Suprapubic skin (tissue), 4 donors: Measurements from ENCODE around the gene HDAC7. TPM values are rescaled to one million over a fixed set of nuclear protein-coding genes. Genes with fewer than 3 reads are reported as not detected.

Source experiments
- DNase-seq, 2 donors: peaks; one replicate each; pipeline ENCODE4 v3.0.0-alpha.2; 2019; ENCODE audit warnings: low spot score in 2 of 2
- H3K27ac ChIP-seq: fragments of 200-600 bp; sonication (generic); one replicate; pipeline ENCODE4 v1.5.1; 2019
- H3K27me3 ChIP-seq: fragments of 200-600 bp; sonication (generic); one replicate; pipeline ENCODE4 v1.5.1; 2019
- H3K36me3 ChIP-seq: fragments of 200-600 bp; sonication (generic); one replicate; pipeline ENCODE4 v1.5.1; 2019
- H3K4me1 ChIP-seq: fragments of 200-600 bp; sonication (generic); one replicate; pipeline ENCODE4 v1.5.1; 2019
- H3K4me3 ChIP-seq: fragments of 200-600 bp; sonication (generic); one replicate; pipeline ENCODE4 v1.5.1; 2019; ENCODE audit warnings: mild to moderate bottlenecking
- H3K9me3 ChIP-seq: fragments of 200-600 bp; sonication (generic); one replicate; pipeline ENCODE4 v1.5.1; 2019
- EP300 ChIP-seq: sonication (generic); formaldehyde crosslinking; IDR thresholded peaks from one replicate; pipeline ENCODE4 v1.6.1; 2017; ENCODE audit warnings: antibody characterized with exemption
- POLR2A ChIP-seq, 2 donors: fragments of 450-650 bp; IDR thresholded peaks; one replicate each; pipeline ENCODE4 v1.6.1; 2017; ENCODE audit warnings: antibody characterized with exemption in 2 of 2, mild to moderate bottlenecking in 2 of 2, moderate library complexity in 2 of 2
- POLR2AphosphoS5 ChIP-seq, 3 donors: sonication (generic); formaldehyde crosslinking; IDR thresholded peaks; one replicate each; pipeline ENCODE4 v1.6.1; 2017; ENCODE audit warnings: antibody characterized with exemption in 3 of 3
- WGBS: methylation state at CpG from one replicate; pipeline ENCODE4 v1.1.5; 2018; 5-methylcytosine and 5-hydroxymethylcytosine counted together
- total RNA-seq, 4 donors: library from RNA; depleted of rRNA; stranded (reverse); fragments of >200 nt; gene quantifications; one replicate each; pipeline ENCODE4 v1.1.0, GENCODE V29; 2016
- TF ChIP-seq, protein P1 (sequence below), 2 donors: fragments of 200-600 bp in 1 of 2; fragments of 450-650 bp in 1 of 2; sonication (generic) in 1 of 2; IDR thresholded peaks; one replicate each; pipeline ENCODE4 v1.5.1; 2016 to 2019; ENCODE audit warnings: antibody characterized with exemption in 2 of 2, mild to moderate bottlenecking in 1 of 2, moderate library complexity in 1 of 2

The HDAC7 gene
- total RNA-seq, 4 donors from 2014 or later, result 47.9 to 152 (median 76.2) TPM

DNA sequence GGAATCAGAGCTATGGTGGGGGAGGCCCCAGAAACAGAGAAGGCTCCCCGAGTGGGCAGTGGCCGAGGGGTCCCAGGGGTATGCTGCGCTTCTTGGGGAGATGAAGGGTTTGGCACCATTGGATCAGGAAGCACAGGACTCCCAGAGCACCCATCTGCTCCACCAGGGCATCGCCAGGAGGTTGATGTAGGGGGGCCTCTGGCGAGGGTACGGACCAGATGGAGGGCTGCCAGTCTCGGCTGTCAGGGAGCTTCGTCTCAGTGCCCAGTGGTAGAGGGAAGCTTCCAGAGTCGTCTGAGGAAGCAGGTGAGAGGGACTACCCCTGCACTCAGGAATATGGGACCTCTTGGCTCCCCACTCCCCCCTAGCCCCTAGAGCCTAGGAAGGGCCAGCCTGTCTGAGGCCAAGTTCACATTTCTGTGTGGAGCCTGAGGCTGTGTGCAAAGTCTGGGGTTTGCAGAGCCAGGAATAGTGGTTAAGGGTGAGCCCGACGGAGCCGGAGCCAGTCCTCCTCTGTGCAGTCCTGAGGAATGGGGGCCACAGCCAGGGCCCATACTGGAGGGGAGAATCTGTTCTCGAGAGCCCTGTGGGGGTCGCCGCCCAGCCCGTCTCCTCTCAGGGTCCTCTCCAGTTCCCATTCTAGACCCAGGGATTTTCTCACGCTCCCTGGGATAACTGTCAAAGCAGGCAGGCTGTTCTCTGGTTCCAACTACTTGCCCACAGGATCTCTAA lies 36.5 kb downstream of the HDAC7 start:
- peaks cover 62% of the 10 kb centered on the region for H3K36me3 ChIP-seq
- WGBS, result 52% methylated on average over 7 of the region's 17 CpGs

DNA sequence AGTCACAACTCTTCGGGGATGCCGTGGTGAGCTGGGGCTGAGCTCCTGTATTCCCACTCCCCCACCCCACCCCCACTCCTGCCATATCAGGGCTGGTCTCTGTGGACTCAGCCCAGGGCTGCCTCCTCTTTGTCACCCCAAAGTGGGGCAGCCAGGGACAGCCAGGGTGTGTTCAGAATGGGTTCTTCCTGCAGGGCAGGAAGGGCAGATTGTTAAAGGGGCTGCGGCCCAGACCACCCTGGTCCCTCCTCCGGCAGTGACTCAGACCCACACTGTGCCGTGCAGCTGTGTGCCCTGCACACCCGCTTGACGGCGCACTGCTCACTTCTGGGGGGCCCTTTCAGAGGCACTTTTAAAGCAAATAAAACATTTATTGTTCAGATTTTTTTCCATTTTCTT lies 37.3 kb downstream of the HDAC7 start:
- Histone ChIP-seq H3K27ac (peak overlapping the region; percentile 86), H3K36me3 (peaks cover 54% of the 10 kb centered on the region), H3K4me3 (no peak overlapping the region), H3K9me3 (no peaks in the 10 kb centered on the region), H3K27me3 (no peaks in the 10 kb centered on the region), H3K4me1 (peaks cover 79% of the 10 kb centered on the region)
- DNase-seq, result no peak
- WGBS, result 42% methylated on average over 8 of the region's 8 CpGs
- no peak for TF ChIP-seq EP300
- TF ChIP-seq POLR2AphosphoS5 (IDR thresholded peaks at IDR 0.05), result no peak
- TF ChIP-seq POLR2A (IDR thresholded peaks at IDR 0.05), result no peak
- TF ChIP-seq, protein P1, sequence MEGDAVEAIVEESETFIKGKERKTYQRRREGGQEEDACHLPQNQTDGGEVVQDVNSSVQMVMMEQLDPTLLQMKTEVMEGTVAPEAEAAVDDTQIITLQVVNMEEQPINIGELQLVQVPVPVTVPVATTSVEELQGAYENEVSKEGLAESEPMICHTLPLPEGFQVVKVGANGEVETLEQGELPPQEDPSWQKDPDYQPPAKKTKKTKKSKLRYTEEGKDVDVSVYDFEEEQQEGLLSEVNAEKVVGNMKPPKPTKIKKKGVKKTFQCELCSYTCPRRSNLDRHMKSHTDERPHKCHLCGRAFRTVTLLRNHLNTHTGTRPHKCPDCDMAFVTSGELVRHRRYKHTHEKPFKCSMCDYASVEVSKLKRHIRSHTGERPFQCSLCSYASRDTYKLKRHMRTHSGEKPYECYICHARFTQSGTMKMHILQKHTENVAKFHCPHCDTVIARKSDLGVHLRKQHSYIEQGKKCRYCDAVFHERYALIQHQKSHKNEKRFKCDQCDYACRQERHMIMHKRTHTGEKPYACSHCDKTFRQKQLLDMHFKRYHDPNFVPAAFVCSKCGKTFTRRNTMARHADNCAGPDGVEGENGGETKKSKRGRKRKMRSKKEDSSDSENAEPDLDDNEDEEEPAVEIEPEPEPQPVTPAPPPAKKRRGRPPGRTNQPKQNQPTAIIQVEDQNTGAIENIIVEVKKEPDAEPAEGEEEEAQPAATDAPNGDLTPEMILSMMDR (IDR thresholded peaks at IDR 0.05), result no peak

More for the DNA sequence above, 36.5 kb downstream of the HDAC7 start:
- H3K4me1 ChIP-seq, result peaks cover 70% of the 10 kb centered on the region
- peak overlapping the region; percentile 86 for H3K27ac ChIP-seq
- no peaks in the 10 kb centered on the region for H3K9me3 ChIP-seq
- no peak for DNase-seq
- H3K27me3 ChIP-seq, result no peaks in the 10 kb centered on the region
- H3K4me3 ChIP-seq, result no peak overlapping the region
- TF ChIP-seq POLR2A (IDR thresholded peaks at IDR 0.05), result no peak
- no peak for TF ChIP-seq EP300
- no peak for TF ChIP-seq POLR2AphosphoS5 (IDR thresholded peaks at IDR 0.05)
- TF ChIP-seq, protein P1 (IDR thresholded peaks at IDR 0.05), result no peak

DNA sequence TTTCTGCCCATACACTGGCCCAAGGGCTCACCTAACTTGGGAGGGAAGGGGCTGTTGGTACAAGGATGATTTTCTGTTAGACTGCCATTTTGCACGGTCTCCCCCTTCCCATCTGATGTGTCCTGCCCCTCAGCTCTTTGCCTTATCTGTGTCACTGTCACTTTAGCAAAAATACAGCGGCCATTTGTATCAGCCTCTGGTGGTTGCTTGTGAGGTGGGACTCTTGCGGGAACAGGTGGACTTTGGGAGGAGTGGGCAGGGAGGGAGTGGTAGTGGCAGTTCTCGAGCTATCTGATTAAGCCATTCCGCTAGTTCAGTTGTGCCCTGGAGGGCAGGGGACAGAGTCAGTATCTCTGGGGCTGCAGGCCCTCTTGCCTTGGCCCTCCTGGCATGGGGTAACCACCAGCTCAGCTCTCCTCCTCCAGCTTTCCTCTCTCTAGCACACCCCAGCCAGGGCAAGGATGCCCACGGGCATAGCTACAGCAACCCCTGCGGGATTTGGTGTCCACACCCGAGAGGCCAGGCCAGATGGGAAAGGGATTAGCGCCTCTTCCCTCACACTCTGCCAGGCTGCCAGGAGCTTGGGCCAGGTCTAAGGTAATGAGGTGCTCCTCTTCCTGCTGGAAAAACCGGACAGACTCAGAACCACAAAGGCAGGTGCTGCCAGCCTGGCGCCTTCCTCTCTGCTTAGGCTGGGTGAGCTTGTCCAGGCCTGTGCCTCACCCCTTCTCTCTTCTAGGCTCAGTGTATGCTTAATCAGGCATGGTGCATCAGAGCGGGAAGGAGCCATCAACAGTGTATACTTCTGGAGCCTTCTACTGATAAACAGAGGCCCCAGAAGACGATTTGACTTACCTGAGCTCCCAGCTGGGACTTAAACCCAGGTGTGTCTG lies 38.0 kb downstream of the HDAC7 start:
- peak overlapping the region; percentile 86 for H3K27ac ChIP-seq
- TF ChIP-seq, protein P1 (IDR thresholded peaks at IDR 0.05), result no peak
- peaks cover 81% of the 10 kb centered on the region for H3K4me1 ChIP-seq
- WGBS, result 72% methylated on average over 5 of the region's 13 CpGs
- peak in 1 of 2 donors; percentile 71 for DNase-seq
- H3K9me3 ChIP-seq, result no peaks in the 10 kb centered on the region
- peaks cover 47% of the 10 kb centered on the region for H3K36me3 ChIP-seq
- H3K27me3 ChIP-seq, result no peaks in the 10 kb centered on the region
- H3K4me3 ChIP-seq, result no peak overlapping the region

DNA sequence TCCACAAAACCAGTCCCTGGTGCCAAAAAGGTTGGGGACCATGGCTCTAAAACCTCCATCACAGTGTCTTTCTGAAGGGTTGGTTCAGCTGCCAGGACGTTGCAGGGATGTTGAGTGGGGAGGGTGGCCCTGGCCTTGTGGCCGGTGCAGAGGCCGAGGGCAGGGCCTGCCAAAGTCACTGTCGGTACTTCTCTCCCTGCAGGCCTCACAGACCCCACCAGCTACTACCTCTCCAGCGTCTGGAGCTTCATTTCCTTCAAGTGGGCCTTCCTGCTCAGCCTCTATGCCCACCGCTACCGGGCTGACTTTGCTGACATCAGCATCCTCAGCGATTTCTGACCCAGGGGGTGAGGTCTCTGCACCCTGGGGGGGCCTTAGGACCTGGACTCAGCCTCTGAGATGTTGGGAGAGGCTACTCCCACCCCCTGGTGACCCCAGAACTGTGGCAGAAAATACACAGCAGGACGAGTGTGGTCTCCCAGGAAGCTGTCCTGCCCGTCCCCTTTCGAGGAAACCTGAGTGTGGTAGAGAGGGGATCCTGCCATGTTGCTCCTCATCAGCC lies 39.7 kb downstream of the HDAC7 start:
- no peak overlapping the region for H3K27ac ChIP-seq
- no peak for DNase-seq
- WGBS, result 70% methylated on average over 10 of the region's 11 CpGs
- H3K36me3 ChIP-seq, result peaks cover 30% of the 10 kb centered on the region
- H3K9me3 ChIP-seq, result no peaks in the 10 kb centered on the region
- TF ChIP-seq POLR2A (IDR thresholded peaks at IDR 0.05) (no peak), EP300 (no peak), POLR2AphosphoS5 (IDR thresholded peaks at IDR 0.05) (no peak)
- TF ChIP-seq, protein P1 (IDR thresholded peaks at IDR 0.05), result no peak
- H3K27me3 ChIP-seq, result no peaks in the 10 kb centered on the region
- H3K4me1 ChIP-seq, result peaks cover 90% of the 10 kb centered on the region
- H3K4me3 ChIP-seq, result no peak overlapping the region
